OCI-LY7 (cell line): ENCODE measurements around the gene ABCC3. TPM values are rescaled to one million over a fixed set of nuclear protein-coding genes. Genes with fewer than 3 reads are reported as not detected.

Experiments
- BruUV-seq: library from RNA; stranded (reverse); fragments of 400-500 nt; replicated peaks from 2 replicates; lab custom pipeline; 2021; lab: Mats Ljungman, UMichigan
- CTCF ChIA-PET: fragments of 300-600 bp; sonication (Branson Sonifier 250); formaldehyde crosslinking; loops from one replicate; lab custom pipeline; 2022; ENCODE audit warnings: antibody characterized with exemption; ENCODE audit not compliant: unreplicated experiment; lab: Charles Lee
- POLR2A ChIA-PET: fragments of 300-600 bp; sonication (Branson Sonifier 250); formaldehyde crosslinking; loops from one replicate; lab custom pipeline; 2022; ENCODE audit warnings: antibody characterized with exemption; lab: Charles Lee
- DNase-seq: peaks from one replicate; pipeline ENCODE4 v3.0.0-alpha.2; 2015; ENCODE audit warnings: low spot score
- H2AFZ ChIP-seq: fragments of 200-600 bp; sonication (generic), shearing (Covaris generic); 2 replicates; pipeline ENCODE4 v1.6.1; 2014; ENCODE audit warnings: mild to moderate bottlenecking, antibody characterized with exemption, low read length, moderate library complexity
- H3K27ac ChIP-seq: fragments of 200-600 bp; sonication (generic); 2 replicates; pipeline ENCODE4 v1.5.1; 2014; ENCODE audit warnings: mixed run types, low read depth, mild to moderate bottlenecking, moderate library complexity, low read length, inconsistent platforms; ENCODE audit not compliant: poor library complexity, severe bottlenecking
- H3K36me3 ChIP-seq: fragments of 200-600 bp; sonication (generic); 2 replicates; pipeline ENCODE4 v1.6.1; 2014; ENCODE audit warnings: mild to moderate bottlenecking, antibody characterized with exemption, low read length, moderate library complexity, mixed read lengths; ENCODE audit not compliant: insufficient read depth
- H3K4me1 ChIP-seq: fragments of 200-600 bp; sonication (generic); 2 replicates; pipeline ENCODE4 v1.5.1; 2014; ENCODE audit warnings: mild to moderate bottlenecking, low read length; ENCODE audit not compliant: insufficient read depth, poor library complexity, severe bottlenecking
- H3K4me2 ChIP-seq: fragments of 200-600 bp; sonication (generic); 2 replicates; pipeline ENCODE4 v1.6.1; 2014; ENCODE audit warnings: mild to moderate bottlenecking, low read length
- H3K4me3 ChIP-seq: fragments of 200-600 bp; sonication (generic); 2 replicates; pipeline ENCODE4 v1.5.1; 2014; ENCODE audit warnings: mild to moderate bottlenecking, low read depth, low read length; ENCODE audit not compliant: poor library complexity, severe bottlenecking
- H3K79me2 ChIP-seq: fragments of 200-600 bp; sonication (generic); 2 replicates; pipeline ENCODE4 v1.6.1; 2016; ENCODE audit warnings: low read depth, mild to moderate bottlenecking, low read length, moderate library complexity, mixed read lengths; ENCODE audit not compliant: insufficient read depth
- H3K9me2 ChIP-seq: fragments of 200-600 bp; sonication (generic); 2 replicates; pipeline ENCODE4 v1.6.1; 2016; ENCODE audit warnings: mild to moderate bottlenecking, low read length, mixed read lengths; ENCODE audit not compliant: insufficient read depth
- H3K9me3 ChIP-seq: fragments of 200-600 bp; sonication (generic); 2 replicates; pipeline ENCODE4 v1.6.1; 2014; ENCODE audit warnings: mild to moderate bottlenecking, mixed run types, low read length, mixed read lengths
- H4K20me1 ChIP-seq: fragments of 200-600 bp; sonication (generic); 2 replicates; pipeline ENCODE4 v1.6.1; 2014; ENCODE audit warnings: mild to moderate bottlenecking, antibody characterized with exemption, low read length, moderate library complexity, mixed read lengths; ENCODE audit not compliant: insufficient read depth
- CTCF ChIP-seq: fragments of 200-600 bp; sonication (generic); conservative IDR thresholded peaks from 2 replicates; pipeline ENCODE4 v1.5.1; 2014; ENCODE audit warnings: mild to moderate bottlenecking, antibody characterized with exemption, low read length, moderate library complexity, mixed read lengths
- EZH2phosphoT487 ChIP-seq: fragments of 200-600 bp; sonication (generic); IDR thresholded peaks from 2 replicates; pipeline ENCODE4 v1.6.1; 2018; ENCODE audit warnings: low read depth, borderline replicate concordance, mild to moderate bottlenecking, mixed run types, antibody characterized with exemption, low read length, moderate library complexity, mixed read lengths
- intact Hi-C: fragments of 100-400 bp; cut with micrococcal nuclease; formaldehyde crosslinking; loops from one replicate; pipeline ENCODE4 v1.10.0; 2022; ENCODE audit not compliant: unreplicated experiment
- total RNA-seq, 2 experiments: library from RNA; depleted of rRNA in 1 of 2; stranded (reverse); fragments of >200 nt in 1 of 2; shearing (Covaris generic) in 1 of 2; gene quantifications; 2 replicates each; pipeline ENCODE4 v1.2.3, GENCODE V29; 2014 to 2022

The ABCC3 gene
- total RNA-seq, 2 experiments from 2014 or later = not detected

DNA sequence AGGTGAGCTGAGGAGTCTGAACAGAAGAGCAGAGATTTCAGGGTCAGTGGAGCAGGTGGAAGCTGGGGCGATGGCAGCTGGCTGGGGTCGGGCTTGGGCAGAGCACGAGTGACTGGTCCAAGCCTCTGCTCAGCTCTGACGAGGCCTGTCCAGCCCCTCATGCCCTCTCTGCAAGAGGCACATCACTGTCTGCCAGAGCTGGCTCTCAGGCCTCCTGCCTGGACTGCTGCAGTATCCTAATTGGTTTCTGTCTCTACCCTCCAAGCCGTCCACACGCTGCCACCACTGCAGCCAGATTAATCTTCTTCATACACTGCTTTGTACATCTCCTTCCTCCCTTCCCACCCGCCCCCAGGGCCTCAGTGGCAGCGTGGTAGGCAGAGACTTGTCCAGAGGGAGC lies 48.8 kb upstream of the ABCC3 start:
- H3K4me3 ChIP-seq = no peak overlapping the region
- no peak overlapping the region for H2AFZ ChIP-seq
- H3K9me3 ChIP-seq = no peaks in the 10 kb centered on the region
- H3K4me1 ChIP-seq = no peaks in the 10 kb centered on the region
- H3K36me3 ChIP-seq = no peaks in the 10 kb centered on the region
- BruUV-seq = no TSS peak
- TF ChIP-seq EZH2phosphoT487 (no peak), CTCF (no peak)
- no peak overlapping the region for H3K4me2 ChIP-seq
- no peaks in the 10 kb centered on the region for H4K20me1 ChIP-seq
- no peaks in the 10 kb centered on the region for H3K9me2 ChIP-seq
- POLR2A ChIA-PET = no interaction called here
- CTCF ChIA-PET = no interaction called here
- no peak overlapping the region for H3K27ac ChIP-seq
- intact Hi-C loops = no loop called here
- no peak for DNase-seq
- H3K79me2 ChIP-seq = no peaks in the 10 kb centered on the region

DNA sequence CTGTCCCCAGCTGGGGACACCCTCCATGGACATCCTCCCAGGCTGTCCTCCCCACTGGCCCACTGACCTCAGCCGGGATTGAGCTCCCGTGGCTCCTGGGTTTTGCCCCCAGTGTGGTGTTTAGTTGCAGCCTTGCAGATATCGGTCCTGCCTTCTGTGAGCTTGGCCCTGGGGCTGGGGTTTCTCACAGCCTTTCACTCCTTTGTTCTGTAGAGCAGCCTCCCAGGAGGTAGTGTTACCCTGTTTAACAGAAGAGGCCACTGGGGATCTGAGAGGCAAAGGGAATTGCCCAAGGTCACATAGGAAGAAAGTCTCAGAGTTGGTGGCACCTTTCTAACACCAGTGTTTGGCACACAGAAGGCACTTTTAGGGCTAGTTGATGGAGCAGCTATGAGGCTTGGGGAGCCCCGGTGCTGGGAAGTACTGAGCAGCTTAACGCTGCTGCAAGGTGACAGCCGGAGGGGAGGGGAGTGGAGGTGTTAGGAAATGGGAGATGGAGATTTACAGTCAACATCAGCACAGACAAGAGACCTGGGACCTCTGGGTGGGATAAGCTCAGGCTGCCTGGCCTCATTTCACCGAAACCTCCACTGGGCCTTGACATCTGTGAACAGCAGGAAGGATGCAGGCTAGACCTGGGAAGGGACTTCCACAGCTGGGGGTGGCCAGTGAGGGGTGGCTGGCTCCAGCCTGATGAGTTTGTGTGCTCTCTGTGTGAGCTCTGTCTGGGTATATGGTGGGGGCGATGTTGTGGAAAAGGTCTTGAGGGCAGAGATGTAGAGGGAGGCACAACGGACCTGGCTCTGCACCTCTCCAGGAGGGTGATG lies 48.0 kb upstream of the ABCC3 start:
- POLR2A ChIA-PET = no interaction called here
- TF ChIP-seq EZH2phosphoT487 (no peak), CTCF (no peak)

DNA sequence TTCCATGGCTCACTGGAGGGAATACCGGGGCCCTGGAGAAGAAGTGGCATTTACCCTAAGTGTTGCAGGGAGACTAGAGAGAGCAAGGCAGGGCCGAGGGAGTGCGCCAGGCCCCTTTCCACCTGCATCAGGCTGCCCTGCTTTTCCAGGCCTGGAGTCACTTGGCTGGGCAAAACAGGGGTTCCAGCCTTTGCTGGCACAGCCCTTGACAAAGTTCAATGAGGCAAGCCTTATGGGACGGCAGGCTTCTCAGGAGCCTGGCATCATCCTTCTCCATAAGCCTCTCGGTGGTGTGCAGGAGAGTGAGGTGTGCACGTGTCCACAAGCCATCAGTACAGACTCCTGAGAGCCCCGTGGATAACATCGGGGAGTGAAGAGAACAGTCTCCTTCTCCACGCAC lies 47.1 kb upstream of the ABCC3 start:
- intact Hi-C loops = no loop called here
- no peak overlapping the region for H2AFZ ChIP-seq
- POLR2A ChIA-PET = no interaction called here
- BruUV-seq = no TSS peak
- no peak overlapping the region for H3K4me2 ChIP-seq
- no peaks in the 10 kb centered on the region for H4K20me1 ChIP-seq
- H3K4me1 ChIP-seq = no peaks in the 10 kb centered on the region
- no peaks in the 10 kb centered on the region for H3K9me3 ChIP-seq
- H3K79me2 ChIP-seq = no peaks in the 10 kb centered on the region
- no peaks in the 10 kb centered on the region for H3K9me2 ChIP-seq
- H3K4me3 ChIP-seq = no peak overlapping the region
- TF ChIP-seq EZH2phosphoT487 = no peak
- no peak for TF ChIP-seq CTCF
- no peak for DNase-seq
- H3K36me3 ChIP-seq = no peaks in the 10 kb centered on the region
- H3K27ac ChIP-seq = no peak overlapping the region
- CTCF ChIA-PET = no interaction called here

More for the DNA sequence above, 48.0 kb upstream of the ABCC3 start:
- no peaks in the 10 kb centered on the region for H3K36me3 ChIP-seq
- H4K20me1 ChIP-seq = no peaks in the 10 kb centered on the region
- H3K27ac ChIP-seq = no peak overlapping the region
- H3K4me3 ChIP-seq = no peak overlapping the region
- H3K4me1 ChIP-seq = no peaks in the 10 kb centered on the region
- H3K4me2 ChIP-seq = no peak overlapping the region
- no peak for DNase-seq
- CTCF ChIA-PET = no interaction called here
- no peaks in the 10 kb centered on the region for H3K9me3 ChIP-seq
- H3K79me2 ChIP-seq = no peaks in the 10 kb centered on the region
- intact Hi-C loops = no loop called here
- no peaks in the 10 kb centered on the region for H3K9me2 ChIP-seq
- no TSS peak for BruUV-seq
- H2AFZ ChIP-seq = no peak overlapping the region
